Limb (tissue), 2 donors: ENCODE measurements around the gene MT4.
"Not testable (repeated sequence)": the region's sequence is repeated elsewhere in the genome, so short reads cannot be mapped to it uniquely, and the experiment has no call there.

Experiments used
- DNase-seq, 2 donors: peaks; one replicate each; pipeline ENCODE4 v3.0.0-alpha.2; 2016; ENCODE audit errors: extremely low spot score in 2 of 2

The MT4 gene

DNA sequence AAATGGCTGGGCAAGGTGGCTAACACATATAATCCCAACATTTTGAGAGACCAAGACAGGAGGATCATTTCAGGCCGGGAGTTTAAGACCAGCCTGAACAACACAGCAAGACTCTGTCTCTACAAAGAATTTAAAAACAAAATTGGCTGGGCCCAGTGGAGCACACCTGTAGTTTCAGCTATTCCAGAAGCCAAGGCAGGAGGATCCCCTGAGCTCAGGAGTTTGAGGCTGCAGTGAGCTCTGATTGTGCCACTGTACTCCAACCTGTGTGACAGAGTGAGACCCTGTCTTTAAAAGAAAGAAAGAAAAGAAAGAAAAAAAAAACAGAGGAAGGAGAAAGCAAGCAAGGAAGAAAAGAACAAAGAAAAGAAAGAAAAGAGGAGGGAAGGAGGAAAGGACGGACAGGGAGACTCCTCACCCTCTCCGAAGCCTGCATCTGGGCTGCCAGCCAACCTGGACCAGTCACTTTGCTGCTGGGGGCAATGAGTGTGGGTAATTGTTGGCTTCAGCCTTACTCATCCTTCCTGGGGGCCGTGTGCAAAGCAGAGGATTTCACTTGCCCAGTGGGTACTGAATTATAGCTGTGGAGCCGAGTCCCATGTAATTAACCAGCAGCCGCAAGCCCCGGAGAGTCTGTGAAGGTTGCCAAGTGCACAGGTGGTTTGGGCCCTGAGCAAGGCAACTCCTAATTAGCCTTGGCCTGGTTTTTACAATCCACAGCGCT lies 6.7 kb upstream of the MT4 start:
- peak; percentile 2 to 34 for DNase-seq

GRCh38 chr16:56559109-56559508 lies 5.8 kb upstream of the MT4 start:
- DNase-seq = no peak

GRCh38 chr16:56560447-56560846 lies 4.4 kb upstream of the MT4 start:
- DNase-seq = no peak

- no peak for DNase-seq
These were observed 3.7 kb upstream of the MT4 start for GRCh38 chr16:56561126-56561525.

DNA sequence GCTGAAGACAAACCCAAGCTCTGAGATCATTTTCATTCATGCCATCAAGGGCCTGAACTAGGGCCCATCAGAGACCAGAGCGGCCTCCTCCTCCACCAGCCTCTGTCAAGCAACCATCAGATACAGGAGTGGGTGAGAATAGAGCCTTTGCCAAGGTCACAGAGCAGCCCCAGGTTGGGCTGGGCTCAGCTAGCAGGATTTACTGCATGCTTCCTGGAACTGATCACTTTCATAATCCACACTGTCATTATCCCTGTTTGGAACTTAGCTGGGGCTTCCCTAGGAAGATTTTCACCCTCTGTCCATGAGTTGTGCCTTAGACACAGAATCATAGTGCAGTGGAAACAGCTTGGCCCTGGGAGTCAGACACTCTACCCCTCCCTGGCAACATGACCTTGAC lies 5.1 kb downstream of the MT4 start:
- DNase-seq = no peak

DNA sequence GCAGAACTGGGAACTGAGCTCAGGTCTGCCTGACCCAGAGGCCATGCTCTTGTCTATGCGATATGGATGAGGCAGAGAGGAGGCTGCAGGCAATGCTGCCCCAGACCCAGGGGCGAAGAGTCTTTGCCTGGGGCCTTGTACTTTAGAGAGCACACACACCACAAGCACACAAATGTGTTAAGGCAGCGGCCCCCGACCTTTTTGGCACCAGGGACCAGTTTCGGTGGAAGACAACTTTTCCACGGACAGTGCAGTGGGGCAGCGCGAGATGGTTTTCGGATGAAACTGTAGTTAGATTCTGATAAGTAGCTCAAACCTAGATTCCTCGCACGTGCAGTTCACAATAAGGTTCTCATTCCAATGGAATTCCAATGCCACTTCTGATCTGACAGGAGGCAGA lies 6.7 kb downstream of the MT4 start:
- DNase-seq = no peak

- DNase-seq = no peak
These were observed 9.8 kb downstream of the MT4 start for GRCh38 chr16:56574625-56575024.

DNA sequence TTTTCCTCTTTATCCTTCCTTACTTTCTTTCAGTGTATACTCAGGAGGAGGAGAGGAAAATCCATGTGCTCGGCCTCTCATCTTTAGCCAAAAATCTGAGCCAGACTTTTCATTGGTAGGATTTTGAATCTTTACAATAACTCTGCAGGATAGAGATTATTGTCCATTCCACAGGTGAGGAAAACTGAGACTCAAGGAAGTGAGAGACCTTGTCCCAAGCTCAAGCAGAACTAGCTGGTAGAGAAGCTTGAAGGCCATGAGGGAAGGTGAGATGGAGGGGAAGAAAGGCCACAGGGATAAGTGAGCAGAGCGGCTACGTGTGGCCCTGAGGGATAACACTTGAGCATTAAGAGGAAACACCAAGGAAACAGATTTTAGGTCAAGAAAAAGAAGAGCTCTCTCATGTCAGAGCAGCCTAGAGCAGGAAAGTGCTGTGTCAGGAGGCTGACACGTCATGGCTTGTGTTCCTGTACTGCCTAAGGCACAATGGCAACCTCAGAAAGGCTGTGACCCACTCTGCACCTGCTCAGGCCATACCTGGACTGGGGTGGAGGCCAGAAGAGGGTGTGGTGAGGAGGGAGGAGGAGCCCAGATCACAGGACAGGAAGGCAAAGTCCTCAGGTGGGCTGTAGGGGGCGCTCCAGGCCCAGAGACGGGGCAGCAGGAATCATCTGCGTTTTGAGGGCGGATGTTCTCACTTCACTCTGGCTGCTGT lies 11.9 kb downstream of the MT4 start:
- peak in 1 of 2 donors; percentile 43 for DNase-seq

DNA sequence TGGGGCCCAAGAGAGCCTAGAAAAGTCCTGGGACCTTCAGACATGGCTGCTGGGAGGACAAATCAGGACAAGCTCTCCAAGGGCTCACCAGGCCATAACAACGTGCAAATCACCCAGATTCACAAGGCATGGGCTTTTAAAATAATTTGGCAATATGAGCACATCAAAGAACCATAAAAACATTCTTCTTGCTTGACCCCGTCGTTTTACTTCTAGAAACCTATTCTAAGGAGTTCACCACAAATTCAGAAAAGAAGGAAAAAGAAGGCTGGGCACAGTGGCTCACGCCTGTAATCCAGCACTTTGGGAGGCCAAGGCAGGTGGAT lies 12.4 kb downstream of the MT4 start:
- no peak for DNase-seq

DNA sequence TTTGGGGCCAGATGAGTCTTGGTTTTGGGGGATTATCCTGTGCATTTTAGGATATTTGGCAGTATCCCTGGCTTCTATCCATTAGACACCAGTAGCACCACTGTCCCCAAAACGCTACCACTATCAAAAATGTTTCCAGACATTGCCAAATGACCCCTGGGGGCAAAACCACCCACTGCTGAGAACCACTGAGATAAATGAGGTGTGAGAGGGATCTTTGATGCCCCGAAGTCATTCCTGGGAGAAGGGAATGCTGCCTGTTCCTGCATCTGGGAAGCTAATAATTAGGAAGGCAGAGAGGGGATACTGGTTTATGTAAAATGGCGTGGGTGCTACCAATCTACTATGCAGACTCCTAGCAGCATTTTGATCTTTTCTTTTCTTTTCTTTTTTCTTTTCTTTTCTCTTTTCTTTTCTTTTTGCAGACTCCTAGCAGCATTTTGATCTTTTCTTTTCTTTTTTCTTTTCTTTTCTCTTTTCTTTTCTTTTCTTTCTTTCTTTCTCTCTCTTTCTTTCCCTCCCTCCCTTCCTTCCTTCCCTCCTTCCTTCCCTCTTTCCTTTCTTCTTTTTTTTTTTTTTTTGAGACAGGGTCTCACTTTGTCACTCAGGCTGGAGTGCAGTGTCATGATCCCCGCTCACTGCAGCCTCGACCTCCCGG lies 15.6 kb downstream of the MT4 start:
- no peak for DNase-seq

- DNase-seq = not testable (repeated sequence)
These were observed 18.0 kb downstream of the MT4 start for GRCh38 chr16:56582911-56583310.

- DNase-seq = no peak
These were observed 18.7 kb downstream of the MT4 start for GRCh38 chr16:56583351-56584168.

DNA sequence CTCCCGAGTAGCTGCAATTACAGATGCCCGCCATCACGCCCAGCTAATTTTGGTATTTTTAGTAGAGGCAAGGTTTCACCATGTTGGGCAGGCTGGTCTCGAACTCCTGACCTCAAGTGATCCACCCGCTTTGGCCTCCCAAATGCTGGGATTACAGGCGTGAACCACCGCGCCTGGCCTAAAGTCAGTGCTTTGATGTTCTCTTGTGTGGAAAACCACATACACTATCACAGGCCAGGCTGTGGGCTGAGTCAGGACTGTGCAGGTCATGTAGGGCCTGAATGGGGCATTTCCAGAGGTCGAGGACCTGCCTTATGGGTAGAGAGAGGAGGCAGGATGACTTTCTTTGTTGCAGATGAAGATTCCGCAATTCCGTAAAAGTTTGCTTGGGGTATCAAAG lies 19.4 kb downstream of the MT4 start:
- DNase-seq = no peak

GRCh38 chr16:56588781-56589140 lies 23.9 kb downstream of the MT4 start:
- no peak for DNase-seq

DNA sequence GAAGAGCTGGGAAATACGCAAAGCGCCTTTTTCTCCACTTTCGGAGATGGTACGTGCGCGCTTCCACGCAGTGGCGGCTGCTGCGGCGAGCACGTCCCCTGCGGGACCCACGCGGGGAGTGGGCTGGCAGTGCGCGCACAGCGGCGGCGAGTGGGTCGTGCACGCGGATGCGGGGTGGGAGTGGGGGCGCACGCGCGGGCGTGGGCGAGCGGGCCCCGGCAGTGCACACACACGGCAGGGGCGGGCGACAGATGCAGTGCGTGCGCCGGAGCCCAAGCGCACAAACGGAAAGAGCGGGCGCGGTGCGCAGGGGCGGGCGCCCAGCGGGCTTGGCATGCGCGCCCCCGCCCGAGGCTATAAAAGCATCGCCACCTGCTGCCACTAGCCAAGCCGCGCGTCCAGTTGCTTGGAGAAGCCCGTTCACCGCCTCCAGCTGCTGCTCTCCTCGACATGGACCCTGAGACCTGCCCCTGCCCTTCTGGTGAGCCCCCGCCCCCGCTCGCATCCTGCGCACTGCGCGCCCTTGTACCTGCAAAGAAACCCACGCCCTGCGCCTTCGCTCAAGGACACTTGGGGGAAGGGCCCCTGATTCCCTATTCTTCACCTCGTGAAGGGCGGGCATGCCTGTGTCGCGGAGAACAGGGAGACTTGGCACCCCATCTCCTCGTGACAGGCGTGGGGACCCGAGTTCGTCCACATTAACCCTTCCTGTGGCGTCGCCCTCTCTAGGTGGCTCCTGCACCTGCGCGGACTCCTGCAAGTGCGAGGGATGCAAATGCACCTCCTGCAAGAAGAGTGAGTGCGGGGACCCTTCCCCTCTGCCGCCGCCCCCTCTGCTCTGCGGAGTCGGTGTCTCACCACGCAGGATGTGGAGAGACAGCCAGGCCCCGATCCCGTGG lies 24.5 kb downstream of the MT4 start, which contains the start of gene MT3:
Gene MT3, plus strand, starts transcription at position 388 of the 899 bp plus-strand sequence. Its CDS starts 63 bp downstream, at position 451.
- peak in 1 of 2 donors; percentile 69 for DNase-seq

DNA sequence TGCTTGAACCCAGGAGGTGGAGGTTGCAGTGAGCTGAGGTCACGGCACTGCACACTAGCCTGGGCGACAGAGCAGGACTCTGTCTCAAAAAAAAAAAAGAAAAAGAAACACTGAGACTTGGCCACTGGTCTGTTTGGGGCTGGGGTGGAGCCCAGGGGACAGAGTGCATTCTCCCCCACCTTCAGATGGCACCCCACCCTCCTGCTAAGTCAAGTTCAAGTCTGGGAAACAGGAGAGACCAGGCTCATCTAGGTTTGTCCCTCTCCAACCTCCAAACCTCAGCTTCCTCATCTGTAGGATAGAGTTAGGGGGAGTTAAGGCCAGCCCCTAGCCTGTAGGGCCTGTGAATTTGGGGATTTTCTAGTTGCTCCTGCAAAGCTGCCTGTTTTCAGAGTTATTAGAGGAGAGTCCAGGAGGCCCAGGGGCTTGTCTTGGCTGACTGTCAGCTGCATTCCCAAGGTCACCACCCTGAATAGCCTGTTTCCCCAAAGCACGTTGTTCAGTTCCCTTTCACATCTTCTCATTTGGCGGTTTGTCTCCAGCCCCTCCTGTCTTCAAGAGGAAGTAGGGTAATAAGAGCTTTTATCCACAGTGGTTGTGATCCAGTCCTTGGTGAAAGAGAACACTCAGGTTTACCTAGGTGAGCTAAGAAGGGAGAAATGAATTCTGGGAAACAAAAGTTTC lies 26.6 kb downstream of the MT4 start:
- DNase-seq = no peak

GRCh38 chr16:56593573-56594291 lies 28.9 kb downstream of the MT4 start:
- DNase-seq = no peak

GRCh38 chr16:56594292-56594619 lies 29.4 kb downstream of the MT4 start:
- DNase-seq = no peak

DNA sequence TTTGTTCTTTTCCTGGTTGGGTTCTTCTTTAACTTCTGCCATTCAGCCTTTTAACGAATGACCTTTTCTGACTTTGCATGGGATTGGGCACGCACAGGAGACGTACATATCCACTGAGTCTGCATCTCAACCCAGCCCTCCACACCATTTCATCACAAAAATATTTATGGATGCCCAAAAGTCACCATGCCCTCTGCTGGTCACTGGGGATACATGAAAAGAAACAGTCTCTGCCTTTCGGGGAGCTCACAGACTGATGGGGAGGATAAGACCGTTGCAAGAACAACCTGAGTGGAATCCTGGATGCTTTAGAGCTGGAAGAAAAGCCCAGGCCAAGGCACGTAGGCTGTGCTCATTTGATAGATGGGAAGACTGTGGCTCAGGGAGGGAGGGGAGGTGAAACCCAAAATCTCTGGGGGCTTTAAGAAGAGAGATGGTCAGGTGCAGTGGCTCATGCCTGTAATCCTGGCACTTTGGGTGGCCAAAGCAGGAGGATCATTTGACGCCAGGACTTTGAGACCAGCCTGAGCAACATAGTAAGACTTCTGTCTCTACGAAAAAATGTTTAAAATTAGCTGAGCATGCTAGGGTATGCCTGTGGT lies 35.6 kb downstream of the MT4 start:
- DNase-seq = no peak
